SK-N-SH treated with all-trans-retinoic acid at 6 μM for 48 hours (cell line): Measurements from ENCODE around the gene SECISBP2.

Experiments
- ATAC-seq: fragments of 200-7000 bp; cut with Tn5 transposase; 3 replicates; pipeline ENCODE4 v1.9.1; 2020; ENCODE audit warnings: mild to moderate bottlenecking, moderate library complexity
- ARNTL ChIP-seq: fragments of 450-650 bp; formaldehyde crosslinking; IDR thresholded peaks from 2 replicates; pipeline ENCODE4 v1.5.0; 2020; ENCODE audit warnings: low read depth, mild to moderate bottlenecking, moderate library complexity, borderline replicate concordance
- BACH2 ChIP-seq: fragments of 250-450 bp; sonication (Bioruptor Pico); IDR thresholded peaks from 2 replicates; pipeline ENCODE4 v1.9.0; 2021; ENCODE audit warnings: mild to moderate bottlenecking, borderline replicate concordance
- CSDC2 ChIP-seq: fragments of 250-450 bp; sonication (Bioruptor Pico); IDR thresholded peaks from 2 replicates; pipeline ENCODE4 v1.5.0; 2020; ENCODE audit warnings: mild to moderate bottlenecking, moderate library complexity
- ESRRG ChIP-seq: fragments of 250-450 bp; sonication (Bioruptor Pico); IDR thresholded peaks from 2 replicates; pipeline ENCODE4 v1.6.1; 2021; ENCODE audit warnings: mild to moderate bottlenecking
- GLIS3 ChIP-seq: fragments of 250-450 bp; sonication (Bioruptor Pico); IDR thresholded peaks from 2 replicates; pipeline ENCODE4 v1.5.0; 2020; ENCODE audit warnings: mild to moderate bottlenecking, moderate library complexity
- ISL1 ChIP-seq: fragments of 250-450 bp; sonication (Bioruptor Pico); IDR thresholded peaks from 2 replicates; pipeline ENCODE4 v2.1.2; 2022; ENCODE audit warnings: mild to moderate bottlenecking, moderate library complexity
- OSR1 ChIP-seq: fragments of 250-450 bp; sonication (Bioruptor Pico); IDR thresholded peaks from 2 replicates; pipeline ENCODE4 v1.8.0; 2022; ENCODE audit warnings: moderate library complexity, mild to moderate bottlenecking, inconsistent platforms
- PPARA ChIP-seq: fragments of 250-450 bp; sonication (Bioruptor Pico); IDR thresholded peaks from 2 replicates; pipeline ENCODE4 v1.5.0; 2020; ENCODE audit warnings: mild to moderate bottlenecking, borderline replicate concordance
- RARB ChIP-seq: fragments of 250-450 bp; sonication (Bioruptor Pico); IDR thresholded peaks from 2 replicates; pipeline ENCODE4 v1.8.0; 2021; ENCODE audit warnings: mild to moderate bottlenecking, moderate library complexity
- SNAI2 ChIP-seq: fragments of 250-450 bp; sonication (Bioruptor Pico); IDR thresholded peaks from 2 replicates; pipeline ENCODE4 v1.5.0; 2020; ENCODE audit warnings: mild to moderate bottlenecking, moderate library complexity
- TCF4 ChIP-seq: fragments of 250-450 bp; sonication (Bioruptor Pico); IDR thresholded peaks from 2 replicates; pipeline ENCODE4 v1.8.0; 2021; ENCODE audit warnings: mild to moderate bottlenecking, moderate library complexity, borderline replicate concordance
- TOX ChIP-seq: fragments of 250-450 bp; sonication (Bioruptor Pico); IDR thresholded peaks from 2 replicates; pipeline ENCODE4 v1.8.0; 2021; ENCODE audit warnings: mild to moderate bottlenecking, moderate library complexity, borderline replicate concordance
- ZC3H10 ChIP-seq: fragments of 250-450 bp; sonication (Bioruptor Pico); IDR thresholded peaks from 2 replicates; pipeline ENCODE4 v1.5.1; 2021; ENCODE audit warnings: mild to moderate bottlenecking, moderate library complexity
- ZFP3 ChIP-seq: fragments of 250-450 bp; sonication (Bioruptor Pico); IDR thresholded peaks from 2 replicates; pipeline ENCODE4 v1.5.0; 2020; ENCODE audit warnings: mild to moderate bottlenecking, moderate library complexity
- ZFP30 ChIP-seq: fragments of 450-650 bp; formaldehyde crosslinking; IDR thresholded peaks from 2 replicates; pipeline ENCODE4 v1.5.0; 2022; ENCODE audit warnings: mild to moderate bottlenecking, moderate library complexity
- ZNF565 ChIP-seq: fragments of 450-650 bp; formaldehyde crosslinking; conservative IDR thresholded peaks from 2 replicates; pipeline ENCODE4 v1.5.0; 2020; ENCODE audit warnings: low read depth, mild to moderate bottlenecking, moderate library complexity
- ZNF70 ChIP-seq: fragments of 450-650 bp; formaldehyde crosslinking; IDR thresholded peaks from 2 replicates; pipeline ENCODE4 v1.5.0; 2020; ENCODE audit warnings: mild to moderate bottlenecking, moderate library complexity
- ZNF8 ChIP-seq: fragments of 450-650 bp; formaldehyde crosslinking; IDR thresholded peaks from 2 replicates; pipeline ENCODE4 v1.5.0; 2020; ENCODE audit warnings: mild to moderate bottlenecking, moderate library complexity
- TF ChIP-seq, protein P1 (sequence below): fragments of 250-450 bp; sonication (Bioruptor Pico); IDR thresholded peaks from 2 replicates; pipeline ENCODE4 v1.8.0; 2020; ENCODE audit warnings: mild to moderate bottlenecking, moderate library complexity, borderline replicate concordance
- TF ChIP-seq, protein P2 (sequence below): fragments of 250-450 bp; sonication (Bioruptor Pico); IDR thresholded peaks from 2 replicates; pipeline ENCODE4 v1.5.1; 2021; ENCODE audit warnings: mild to moderate bottlenecking, moderate library complexity
- TF ChIP-seq, protein P3 (sequence below): fragments of 250-450 bp; sonication (Bioruptor Pico); IDR thresholded peaks from 2 replicates; pipeline ENCODE4 v1.5.0; 2020; ENCODE audit warnings: mild to moderate bottlenecking, moderate library complexity
- TF ChIP-seq, protein P4 (sequence below): fragments of 250-450 bp; sonication (Bioruptor Pico); IDR thresholded peaks from 2 replicates; pipeline ENCODE4 v1.5.1; 2020; ENCODE audit warnings: low read depth, mild to moderate bottlenecking, moderate library complexity

Gene SECISBP2

DNA sequence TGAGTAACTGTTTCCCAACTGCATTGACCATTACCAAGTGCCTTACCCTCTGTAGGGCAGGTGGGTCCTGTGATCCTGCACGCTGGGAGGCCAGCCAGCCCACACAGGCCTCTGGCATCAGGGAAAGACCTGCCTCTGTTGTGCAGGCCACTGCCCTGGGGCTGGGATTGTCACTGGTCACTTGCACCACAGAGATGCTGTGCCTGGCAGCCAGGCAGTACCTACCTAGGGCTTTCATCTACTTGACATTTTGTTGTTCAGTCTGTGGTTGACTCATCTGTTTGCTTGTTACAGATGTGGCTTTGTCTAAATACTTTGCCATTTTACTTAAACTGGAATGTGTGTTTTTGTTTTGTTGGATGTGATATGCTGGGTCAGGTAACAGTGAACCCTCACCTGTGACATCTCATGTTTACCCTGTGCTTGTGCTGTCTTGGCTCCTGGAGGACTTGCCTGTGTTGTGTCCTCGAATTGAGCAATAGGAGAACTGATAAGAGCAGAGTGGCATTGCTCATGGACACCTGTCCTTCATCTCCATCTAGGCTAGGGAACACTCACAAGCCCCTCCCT, 32.8 kb downstream of the SECISBP2 start:
- TF ChIP-seq ZFP30, result no peak
- no peak for TF ChIP-seq TCF4 (CRISPR knock-in tag)
- TF ChIP-seq ARNTL (CRISPR knock-in tag), result no peak
- TF ChIP-seq ZNF8 (CRISPR knock-in tag), result no peak
- TF ChIP-seq TOX (CRISPR knock-in tag), result no peak
- TF ChIP-seq CSDC2 (CRISPR knock-in tag), result no peak
- TF ChIP-seq, protein P1, sequence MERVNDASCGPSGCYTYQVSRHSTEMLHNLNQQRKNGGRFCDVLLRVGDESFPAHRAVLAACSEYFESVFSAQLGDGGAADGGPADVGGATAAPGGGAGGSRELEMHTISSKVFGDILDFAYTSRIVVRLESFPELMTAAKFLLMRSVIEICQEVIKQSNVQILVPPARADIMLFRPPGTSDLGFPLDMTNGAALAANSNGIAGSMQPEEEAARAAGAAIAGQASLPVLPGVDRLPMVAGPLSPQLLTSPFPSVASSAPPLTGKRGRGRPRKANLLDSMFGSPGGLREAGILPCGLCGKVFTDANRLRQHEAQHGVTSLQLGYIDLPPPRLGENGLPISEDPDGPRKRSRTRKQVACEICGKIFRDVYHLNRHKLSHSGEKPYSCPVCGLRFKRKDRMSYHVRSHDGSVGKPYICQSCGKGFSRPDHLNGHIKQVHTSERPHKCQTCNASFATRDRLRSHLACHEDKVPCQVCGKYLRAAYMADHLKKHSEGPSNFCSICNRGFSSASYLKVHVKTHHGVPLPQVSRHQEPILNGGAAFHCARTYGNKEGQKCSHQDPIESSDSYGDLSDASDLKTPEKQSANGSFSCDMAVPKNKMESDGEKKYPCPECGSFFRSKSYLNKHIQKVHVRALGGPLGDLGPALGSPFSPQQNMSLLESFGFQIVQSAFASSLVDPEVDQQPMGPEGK (CRISPR knock-in tag), result no peak
- TF ChIP-seq ZNF70, result no peak
- TF ChIP-seq SNAI2 (CRISPR knock-in tag), result no peak
- no peak for TF ChIP-seq ESRRG (CRISPR knock-in tag)
- TF ChIP-seq, protein P2, sequence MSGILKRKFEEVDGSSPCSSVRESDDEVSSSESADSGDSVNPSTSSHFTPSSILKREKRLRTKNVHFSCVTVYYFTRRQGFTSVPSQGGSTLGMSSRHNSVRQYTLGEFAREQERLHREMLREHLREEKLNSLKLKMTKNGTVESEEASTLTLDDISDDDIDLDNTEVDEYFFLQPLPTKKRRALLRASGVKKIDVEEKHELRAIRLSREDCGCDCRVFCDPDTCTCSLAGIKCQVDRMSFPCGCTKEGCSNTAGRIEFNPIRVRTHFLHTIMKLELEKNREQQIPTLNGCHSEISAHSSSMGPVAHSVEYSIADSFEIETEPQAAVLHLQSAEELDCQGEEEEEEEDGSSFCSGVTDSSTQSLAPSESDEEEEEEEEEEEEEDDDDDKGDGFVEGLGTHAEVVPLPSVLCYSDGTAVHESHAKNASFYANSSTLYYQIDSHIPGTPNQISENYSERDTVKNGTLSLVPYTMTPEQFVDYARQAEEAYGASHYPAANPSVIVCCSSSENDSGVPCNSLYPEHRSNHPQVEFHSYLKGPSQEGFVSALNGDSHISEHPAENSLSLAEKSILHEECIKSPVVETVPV (CRISPR knock-in tag), result no peak
- no peak for TF ChIP-seq ZNF565 (CRISPR knock-in tag)
- TF ChIP-seq, protein P3, sequence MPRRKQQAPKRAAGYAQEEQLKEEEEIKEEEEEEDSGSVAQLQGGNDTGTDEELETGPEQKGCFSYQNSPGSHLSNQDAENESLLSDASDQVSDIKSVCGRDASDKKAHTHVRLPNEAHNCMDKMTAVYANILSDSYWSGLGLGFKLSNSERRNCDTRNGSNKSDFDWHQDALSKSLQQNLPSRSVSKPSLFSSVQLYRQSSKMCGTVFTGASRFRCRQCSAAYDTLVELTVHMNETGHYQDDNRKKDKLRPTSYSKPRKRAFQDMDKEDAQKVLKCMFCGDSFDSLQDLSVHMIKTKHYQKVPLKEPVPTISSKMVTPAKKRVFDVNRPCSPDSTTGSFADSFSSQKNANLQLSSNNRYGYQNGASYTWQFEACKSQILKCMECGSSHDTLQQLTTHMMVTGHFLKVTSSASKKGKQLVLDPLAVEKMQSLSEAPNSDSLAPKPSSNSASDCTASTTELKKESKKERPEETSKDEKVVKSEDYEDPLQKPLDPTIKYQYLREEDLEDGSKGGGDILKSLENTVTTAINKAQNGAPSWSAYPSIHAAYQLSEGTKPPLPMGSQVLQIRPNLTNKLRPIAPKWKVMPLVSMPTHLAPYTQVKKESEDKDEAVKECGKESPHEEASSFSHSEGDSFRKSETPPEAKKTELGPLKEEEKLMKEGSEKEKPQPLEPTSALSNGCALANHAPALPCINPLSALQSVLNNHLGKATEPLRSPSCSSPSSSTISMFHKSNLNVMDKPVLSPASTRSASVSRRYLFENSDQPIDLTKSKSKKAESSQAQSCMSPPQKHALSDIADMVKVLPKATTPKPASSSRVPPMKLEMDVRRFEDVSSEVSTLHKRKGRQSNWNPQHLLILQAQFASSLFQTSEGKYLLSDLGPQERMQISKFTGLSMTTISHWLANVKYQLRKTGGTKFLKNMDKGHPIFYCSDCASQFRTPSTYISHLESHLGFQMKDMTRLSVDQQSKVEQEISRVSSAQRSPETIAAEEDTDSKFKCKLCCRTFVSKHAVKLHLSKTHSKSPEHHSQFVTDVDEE (CRISPR knock-in tag), result no peak
- TF ChIP-seq, all 23 proteins: peak for 0
- ATAC-seq, result no peak

DNA sequence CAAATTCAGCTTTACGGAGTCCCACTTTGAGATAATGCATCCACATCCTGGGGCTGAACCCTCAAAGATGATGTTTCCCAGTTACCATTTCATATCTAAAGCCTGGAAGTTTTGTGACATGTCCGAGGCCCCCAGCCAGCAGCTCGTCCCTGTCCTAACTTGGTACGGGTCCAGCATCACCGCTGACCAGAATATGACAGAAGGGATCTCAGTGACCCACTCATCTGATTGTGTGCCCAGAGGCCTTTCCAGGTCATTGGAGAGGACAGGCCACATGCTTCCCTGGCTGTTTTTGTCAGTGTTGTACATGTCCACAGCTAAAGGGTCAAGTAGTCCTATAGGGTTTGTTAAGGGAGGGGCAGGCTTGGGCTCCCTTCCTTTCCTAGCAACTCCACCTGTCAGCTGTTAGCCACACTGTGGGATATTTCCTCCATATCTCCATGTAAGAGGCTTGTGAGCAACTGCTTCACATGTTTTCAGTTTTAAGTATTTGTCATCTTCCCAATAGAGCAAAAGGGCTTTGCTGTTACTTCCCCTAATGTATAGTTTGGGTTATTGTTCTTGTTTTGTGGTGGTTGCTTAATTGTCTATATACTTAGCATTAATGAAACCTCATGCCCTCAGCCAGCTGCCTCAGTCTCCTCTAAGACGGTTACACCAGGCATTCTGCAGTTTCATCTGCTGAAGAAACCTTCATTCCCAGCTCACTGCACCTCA, 33.4 kb downstream of the SECISBP2 start:
- no peak for TF ChIP-seq ZNF70
- no peak for TF ChIP-seq ESRRG (CRISPR knock-in tag)
- TF ChIP-seq ARNTL (CRISPR knock-in tag), result no peak
- no peak for TF ChIP-seq SNAI2 (CRISPR knock-in tag)
- TF ChIP-seq CSDC2 (CRISPR knock-in tag), result no peak
- TF ChIP-seq OSR1 (CRISPR knock-in tag), result no peak
- TF ChIP-seq ZC3H10 (CRISPR knock-in tag), result no peak
- ATAC-seq, result no peak

DNA sequence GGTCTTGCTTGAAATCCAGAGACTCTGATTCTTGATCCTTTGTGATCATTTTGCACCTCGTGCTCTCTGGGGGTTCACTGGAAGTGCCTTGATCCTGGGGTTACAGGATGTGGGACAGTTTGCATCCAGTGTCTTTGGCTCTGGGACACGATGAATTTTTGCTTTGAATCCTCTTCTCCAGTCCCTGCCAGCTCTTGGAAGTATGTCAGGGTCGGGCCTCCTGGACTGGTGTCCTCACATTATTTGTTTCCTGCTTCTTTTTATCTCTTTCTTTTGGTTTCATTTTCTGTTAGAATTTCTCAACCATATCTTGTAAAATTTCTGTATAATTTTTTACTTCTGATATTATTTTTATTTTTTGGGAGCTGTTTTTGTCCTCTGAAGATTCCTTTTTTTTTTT, 34.2 kb downstream of the SECISBP2 start:
- TF ChIP-seq ZFP3 (CRISPR knock-in tag), result no peak
- TF ChIP-seq ESRRG (CRISPR knock-in tag), result no peak
- TF ChIP-seq PPARA, result no peak
- no peak for TF ChIP-seq ZFP30
- no peak for TF ChIP-seq SNAI2 (CRISPR knock-in tag)
- no peak for TF ChIP-seq ZNF8 (CRISPR knock-in tag)
- TF ChIP-seq ZC3H10 (CRISPR knock-in tag), result no peak
- TF ChIP-seq TCF4 (CRISPR knock-in tag), result no peak
- ATAC-seq, result no peak

DNA sequence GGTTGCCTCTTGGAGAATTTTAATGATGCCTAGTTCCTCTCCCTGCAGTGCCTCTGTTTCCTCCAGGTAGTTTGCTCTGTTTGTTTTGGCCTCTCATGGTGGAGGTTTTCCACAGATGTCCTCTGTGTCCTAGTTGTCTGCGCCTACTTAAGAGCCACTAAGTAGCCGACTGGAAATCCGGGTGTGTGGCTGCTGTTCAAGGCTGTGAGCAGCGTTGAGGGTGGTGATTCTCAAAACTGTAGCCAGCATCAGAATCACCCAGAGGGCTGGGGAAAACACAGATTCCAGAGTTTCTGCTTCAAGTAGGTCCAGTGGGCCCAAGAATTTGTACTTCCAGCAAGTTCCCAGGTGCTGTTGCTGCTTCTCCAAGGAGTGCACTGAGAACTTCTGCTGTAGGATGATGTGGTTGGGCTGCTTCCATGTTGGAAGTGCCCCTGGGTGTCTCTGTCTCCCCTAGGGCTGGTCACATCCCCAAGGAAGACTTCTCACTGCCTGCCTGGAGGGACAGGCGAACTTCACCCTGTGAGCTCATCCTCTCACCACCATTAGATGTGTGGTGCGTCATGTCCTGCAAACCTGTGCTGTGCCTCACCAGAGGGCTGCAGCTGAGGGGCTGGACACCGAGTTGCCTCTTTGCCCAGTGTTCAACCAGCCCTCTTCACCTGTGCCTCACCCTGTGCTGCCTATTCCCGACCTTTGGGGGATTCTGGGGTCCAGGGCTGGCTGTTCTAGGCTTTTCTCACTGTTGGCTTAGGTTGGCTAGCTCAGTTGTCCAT, 34.8 kb downstream of the SECISBP2 start:
- ATAC-seq, result no peak
- no peak for TF ChIP-seq BACH2 (CRISPR knock-in tag)
- TF ChIP-seq GLIS3 (CRISPR knock-in tag), result no peak
- TF ChIP-seq RARB (CRISPR knock-in tag), result no peak
- TF ChIP-seq, protein P1 (CRISPR knock-in tag), result no peak
- no peak for TF ChIP-seq ZNF70
- no peak for TF ChIP-seq ZNF8 (CRISPR knock-in tag)
- no peak for TF ChIP-seq PPARA
- TF ChIP-seq ARNTL (CRISPR knock-in tag), result no peak
- TF ChIP-seq ZFP3 (CRISPR knock-in tag), result no peak
- TF ChIP-seq ZNF565 (CRISPR knock-in tag), result no peak
- no peak for TF ChIP-seq ZC3H10 (CRISPR knock-in tag)
- TF ChIP-seq, protein P4, sequence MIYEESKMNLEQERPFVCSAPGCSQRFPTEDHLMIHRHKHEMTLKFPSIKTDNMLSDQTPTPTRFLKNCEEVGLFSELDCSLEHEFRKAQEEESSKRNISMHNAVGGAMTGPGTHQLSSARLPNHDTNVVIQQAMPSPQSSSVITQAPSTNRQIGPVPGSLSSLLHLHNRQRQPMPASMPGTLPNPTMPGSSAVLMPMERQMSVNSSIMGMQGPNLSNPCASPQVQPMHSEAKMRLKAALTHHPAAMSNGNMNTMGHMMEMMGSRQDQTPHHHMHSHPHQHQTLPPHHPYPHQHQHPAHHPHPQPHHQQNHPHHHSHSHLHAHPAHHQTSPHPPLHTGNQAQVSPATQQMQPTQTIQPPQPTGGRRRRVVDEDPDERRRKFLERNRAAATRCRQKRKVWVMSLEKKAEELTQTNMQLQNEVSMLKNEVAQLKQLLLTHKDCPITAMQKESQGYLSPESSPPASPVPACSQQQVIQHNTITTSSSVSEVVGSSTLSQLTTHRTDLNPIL, result no peak
- no peak for TF ChIP-seq ISL1 (CRISPR knock-in tag)
